Mesendoderm (in vitro differentiated cells): ENCODE measurements around the gene PIGA.
"Not testable (repeated sequence)": the region's sequence is repeated elsewhere in the genome, so short reads cannot be mapped to it uniquely, and the experiment has no call there.

Source experiments
- DNase-seq: peaks from one replicate; pipeline ENCODE4 v3.0.0; 2013
- H2AK5ac ChIP-seq: 2 replicates; pipeline ENCODE4 v1.6.1; 2013; ENCODE audit warnings: low read length, inconsistent platforms
- H2BK120ac ChIP-seq: 2 replicates; pipeline ENCODE4 v1.6.1; 2013; ENCODE audit warnings: low read depth, mild to moderate bottlenecking, low read length, moderate library complexity, mixed read lengths
- H2BK15ac ChIP-seq: replicated peaks from 2 replicates; pipeline ENCODE4 v1.6.1; 2013; ENCODE audit warnings: low read depth, mild to moderate bottlenecking, moderate library complexity
- H2BK5ac ChIP-seq: 2 replicates; pipeline ENCODE4 v1.6.1; 2013; ENCODE audit warnings: low read length, inconsistent platforms
- H3K18ac ChIP-seq: 2 replicates; pipeline ENCODE4 v1.6.1; 2013; ENCODE audit warnings: mild to moderate bottlenecking, low read length, mixed read lengths
- H3K23ac ChIP-seq: one replicate; pipeline ENCODE4 v1.6.1; 2013; ENCODE audit warnings: low read length
- H3K27ac ChIP-seq: 2 replicates; pipeline ENCODE4 v1.5.1; 2013; ENCODE audit warnings: low read depth, mild to moderate bottlenecking, inconsistent platforms, low read length, moderate library complexity
- H3K27me3 ChIP-seq: 2 replicates; pipeline ENCODE4 v1.6.1; 2013; ENCODE audit warnings: low read length, control low read depth, mild to moderate bottlenecking, inconsistent platforms; ENCODE audit not compliant: insufficient read depth, poor library complexity
- H3K36me3 ChIP-seq: 2 replicates; pipeline ENCODE4 v1.6.1; 2013; ENCODE audit warnings: low read length, inconsistent platforms; ENCODE audit not compliant: control insufficient read depth, insufficient read depth
- H3K4ac ChIP-seq: one replicate; pipeline ENCODE4 v1.6.1; 2013; ENCODE audit warnings: low read depth, mild to moderate bottlenecking, low read length, moderate library complexity
- H3K4me1 ChIP-seq: 2 replicates; pipeline ENCODE4 v1.6.1; 2013; ENCODE audit warnings: low read depth, low read length, inconsistent platforms; ENCODE audit not compliant: control insufficient read depth
- H3K4me2 ChIP-seq: 2 replicates; pipeline ENCODE4 v1.6.1; 2013; ENCODE audit warnings: low read length
- H3K4me3 ChIP-seq: 2 replicates; pipeline ENCODE4 v1.5.1; 2013; ENCODE audit warnings: mild to moderate bottlenecking, low read length
- H3K56ac ChIP-seq: one replicate; pipeline ENCODE4 v1.6.1; 2013; ENCODE audit warnings: low read length
- H3K79me1 ChIP-seq: 2 replicates; pipeline ENCODE4 v1.6.1; 2013; ENCODE audit warnings: low read length, inconsistent platforms
- H3K79me2 ChIP-seq: 2 replicates; pipeline ENCODE4 v1.6.1; 2013; ENCODE audit warnings: mild to moderate bottlenecking, low read length; ENCODE audit not compliant: control insufficient read depth, insufficient read depth
- H3K9ac ChIP-seq: 2 replicates; pipeline ENCODE4 v1.6.1; 2013; ENCODE audit warnings: low read length, inconsistent platforms
- H4K5ac ChIP-seq: one replicate; pipeline ENCODE4 v1.6.1; 2013; ENCODE audit warnings: low read length
- H4K8ac ChIP-seq: one replicate; pipeline ENCODE4 v1.6.1; 2013; ENCODE audit warnings: low read depth, mild to moderate bottlenecking, control low read depth, low read length, moderate library complexity
- WGBS: extraction: QIAGEN DNeasy Blood & Tissue Kit; methylation state at CpG from one replicate; pipeline ENCODE4 v1.1.7; 2013; ENCODE audit warnings: low lambda C conversion rate, missing lambda C conversion rate; ENCODE audit not compliant: insufficient coverage; ENCODE audit errors: extremely low coverage; 5-methylcytosine and 5-hydroxymethylcytosine counted together

Gene PIGA

DNA sequence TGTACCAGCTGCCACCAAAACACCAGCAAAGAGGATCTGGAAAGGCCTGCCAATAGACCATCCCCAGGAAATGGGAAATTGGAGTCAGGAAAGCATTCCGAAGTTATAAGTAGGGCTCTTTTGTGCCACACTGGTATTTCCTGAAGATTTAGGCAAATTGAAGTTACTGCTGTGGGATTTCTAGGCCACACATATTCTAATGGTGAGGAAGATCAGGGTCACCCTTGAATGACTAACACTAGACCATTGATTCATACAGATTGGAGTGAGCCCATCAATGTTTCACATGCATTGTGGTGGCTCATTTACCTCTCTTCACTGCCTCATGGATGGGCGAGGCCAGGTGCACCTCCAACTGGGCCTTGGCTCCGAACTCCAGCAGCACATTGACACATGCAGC is 42.5 kb downstream of the PIGA start:
- H2AK5ac ChIP-seq, result no peak overlapping the region
- H3K27me3 ChIP-seq, result no peaks in the 10 kb centered on the region
- no peak for DNase-seq
- H3K9ac ChIP-seq, result no peak overlapping the region
- H4K5ac ChIP-seq, result no peak overlapping the region
- no peak overlapping the region for H3K27ac ChIP-seq
- WGBS, result no CpG with 5 or more reads among the region's 3 CpGs
- H3K4ac ChIP-seq, result no peak overlapping the region
- no peak overlapping the region for H3K23ac ChIP-seq
- no peak overlapping the region for H3K18ac ChIP-seq
- no peak overlapping the region for H2BK15ac ChIP-seq
- H3K4me2 ChIP-seq, result no peak overlapping the region
- H3K79me2 ChIP-seq, result no peaks in the 10 kb centered on the region
- H3K4me3 ChIP-seq, result no peak overlapping the region
- no peak overlapping the region for H2BK120ac ChIP-seq
- H3K79me1 ChIP-seq, result no peaks in the 10 kb centered on the region
- H3K4me1 ChIP-seq, result no peaks in the 10 kb centered on the region
- H2BK5ac ChIP-seq, result no peak overlapping the region
- no peak overlapping the region for H4K8ac ChIP-seq
- no peaks in the 10 kb centered on the region for H3K36me3 ChIP-seq
- H3K56ac ChIP-seq, result no peak overlapping the region

DNA sequence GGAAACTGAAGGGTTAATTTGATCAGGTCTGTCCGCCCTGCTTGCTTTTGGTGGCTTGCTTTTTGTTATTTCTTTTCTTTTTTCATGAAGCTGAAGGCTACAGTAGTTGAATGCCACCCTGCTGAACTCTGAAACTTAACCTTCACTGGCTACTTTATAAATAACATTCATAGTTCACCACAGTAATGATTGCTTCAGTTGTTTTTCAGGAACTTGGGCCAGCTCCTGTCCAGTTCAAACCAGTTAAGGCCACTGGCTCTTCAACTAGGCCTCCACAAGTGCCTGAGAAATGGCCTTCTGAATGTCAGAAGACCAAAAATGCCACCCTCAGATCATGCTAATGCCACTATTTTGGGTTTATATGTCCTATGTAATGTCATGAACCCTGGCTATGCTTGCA is 57.7 kb downstream of the PIGA start:
- Histone ChIP-seq H3K56ac (no peak overlapping the region), H3K23ac (no peak overlapping the region), H2BK15ac (no peak overlapping the region), H3K4ac (no peak overlapping the region), H2AK5ac (no peak overlapping the region), H4K5ac (no peak overlapping the region), H2BK120ac (no peak overlapping the region), H2BK5ac (no peak overlapping the region), H3K27ac (no peak overlapping the region), H3K36me3 (no peaks in the 10 kb centered on the region), H3K79me1 (no peaks in the 10 kb centered on the region), H3K27me3 (no peaks in the 10 kb centered on the region), H3K4me3 (no peak overlapping the region), H4K8ac (no peak overlapping the region), H3K4me1 (no peaks in the 10 kb centered on the region), H3K18ac (no peak overlapping the region), H3K79me2 (no peaks in the 10 kb centered on the region), H3K9ac (no peak overlapping the region), H3K4me2 (no peak overlapping the region)
- WGBS, result no CpG with 5 or more reads among the region's 1 CpG
- DNase-seq, result no peak

DNA sequence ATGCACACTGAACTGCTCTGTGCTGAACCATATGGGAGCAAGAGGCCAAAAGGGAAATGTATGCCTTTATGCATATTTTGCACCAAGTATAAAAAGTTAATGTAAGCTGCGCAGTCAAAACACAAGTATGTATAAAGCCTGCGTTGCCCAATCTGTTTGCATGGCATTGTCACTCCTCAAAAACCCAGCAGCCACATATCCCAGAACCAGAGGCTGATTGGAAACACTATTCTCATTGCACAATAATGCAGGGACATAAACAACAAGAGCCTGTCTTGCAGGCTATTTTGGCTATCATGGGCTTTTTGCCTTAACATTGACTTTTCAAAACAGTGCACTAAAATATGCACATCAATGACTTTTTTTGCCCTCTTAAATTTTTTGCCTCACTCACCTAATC is 60.4 kb downstream of the PIGA start:
- Histone ChIP-seq H3K4me3 (no peak overlapping the region), H4K5ac (no peak overlapping the region), H3K27ac (no peak overlapping the region), H3K56ac (no peak overlapping the region), H3K9ac (no peak overlapping the region), H2BK5ac (no peak overlapping the region), H3K4me1 (no peaks in the 10 kb centered on the region), H2BK15ac (no peak overlapping the region), H3K79me1 (no peaks in the 10 kb centered on the region), H3K23ac (no peak overlapping the region), H3K79me2 (no peaks in the 10 kb centered on the region), H3K4ac (no peak overlapping the region), H3K27me3 (no peaks in the 10 kb centered on the region), H4K8ac (no peak overlapping the region), H3K36me3 (no peaks in the 10 kb centered on the region), H2AK5ac (no peak overlapping the region), H2BK120ac (no peak overlapping the region), H3K4me2 (no peak overlapping the region), H3K18ac (no peak overlapping the region)
- DNase-seq, result no peak
- no CpG with 5 or more reads among the region's 2 CpGs for WGBS

DNA sequence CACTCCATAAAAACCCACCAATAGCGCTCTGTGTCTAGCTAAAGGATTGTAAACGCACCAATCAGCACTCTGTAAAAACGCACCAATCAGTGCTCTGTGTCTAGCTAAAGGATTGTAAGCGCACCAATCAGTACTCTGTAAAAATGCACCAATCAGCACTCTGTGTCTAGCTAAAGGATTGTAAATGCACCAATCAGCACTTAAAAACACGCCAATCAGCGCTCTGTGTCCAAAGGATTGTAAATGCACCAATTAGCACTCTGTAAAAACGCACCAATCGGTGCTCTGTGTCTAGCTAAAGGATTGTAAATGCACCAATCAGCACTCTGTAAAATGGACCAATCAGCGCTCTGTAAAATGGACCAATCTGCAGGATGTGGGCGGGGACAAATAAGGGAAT is 62.0 kb downstream of the PIGA start:
- H3K36me3 ChIP-seq, result not testable (repeated sequence)
- WGBS, result no CpG with 5 or more reads among the region's 10 CpGs

DNA sequence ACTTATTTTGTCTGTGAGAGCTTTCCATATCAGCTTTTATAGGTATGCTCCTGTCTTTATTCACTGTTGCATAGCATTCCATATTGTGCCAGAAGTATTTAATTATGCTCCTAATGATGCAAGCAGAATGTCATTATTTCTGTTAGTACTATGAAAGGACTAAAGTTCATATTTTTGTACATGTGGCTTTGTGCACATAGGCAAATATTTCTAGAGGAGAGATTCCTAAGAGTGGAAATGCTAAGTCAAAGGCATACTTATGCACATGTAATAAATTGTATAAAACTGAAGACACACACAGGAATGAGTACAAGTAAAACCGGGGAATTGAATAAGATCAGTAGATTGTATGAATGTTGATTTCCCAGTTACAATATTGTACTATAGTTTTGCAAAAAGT is 63.6 kb downstream of the PIGA start:
- H3K79me2 ChIP-seq, result no peaks in the 10 kb centered on the region
- H2AK5ac ChIP-seq, result no peak overlapping the region
- no peak overlapping the region for H2BK15ac ChIP-seq
- no peak overlapping the region for H3K56ac ChIP-seq
- no peaks in the 10 kb centered on the region for H3K27me3 ChIP-seq
- no peak overlapping the region for H4K5ac ChIP-seq
- WGBS, result no CpG with 5 or more reads among the region's 1 CpG
- H3K4me2 ChIP-seq, result no peak overlapping the region
- H3K4me1 ChIP-seq, result no peaks in the 10 kb centered on the region
- no peak overlapping the region for H3K9ac ChIP-seq
- H4K8ac ChIP-seq, result no peak overlapping the region
- H2BK5ac ChIP-seq, result no peak overlapping the region
- no peak overlapping the region for H3K4me3 ChIP-seq
- H3K4ac ChIP-seq, result no peak overlapping the region
- H3K79me1 ChIP-seq, result no peaks in the 10 kb centered on the region
- H2BK120ac ChIP-seq, result no peak overlapping the region
- H3K23ac ChIP-seq, result no peak overlapping the region
- no peak overlapping the region for H3K18ac ChIP-seq
- no peak for DNase-seq
- H3K36me3 ChIP-seq, result no peaks in the 10 kb centered on the region
- no peak overlapping the region for H3K27ac ChIP-seq

More for the DNA sequence above, 62.0 kb downstream of the PIGA start:
- H3K79me1 ChIP-seq, H3K27me3 ChIP-seq, H3K23ac ChIP-seq, H4K8ac ChIP-seq, H3K4me2 ChIP-seq, H2BK15ac ChIP-seq, H3K4me1 ChIP-seq, H2AK5ac ChIP-seq, H3K9ac ChIP-seq, H3K56ac ChIP-seq, H3K4me3 ChIP-seq, DNase-seq, H3K27ac ChIP-seq, H3K79me2 ChIP-seq, H3K18ac ChIP-seq, H4K5ac ChIP-seq, H2BK120ac ChIP-seq, H3K4ac ChIP-seq, H2BK5ac ChIP-seq: not testable (repeated sequence)

DNA sequence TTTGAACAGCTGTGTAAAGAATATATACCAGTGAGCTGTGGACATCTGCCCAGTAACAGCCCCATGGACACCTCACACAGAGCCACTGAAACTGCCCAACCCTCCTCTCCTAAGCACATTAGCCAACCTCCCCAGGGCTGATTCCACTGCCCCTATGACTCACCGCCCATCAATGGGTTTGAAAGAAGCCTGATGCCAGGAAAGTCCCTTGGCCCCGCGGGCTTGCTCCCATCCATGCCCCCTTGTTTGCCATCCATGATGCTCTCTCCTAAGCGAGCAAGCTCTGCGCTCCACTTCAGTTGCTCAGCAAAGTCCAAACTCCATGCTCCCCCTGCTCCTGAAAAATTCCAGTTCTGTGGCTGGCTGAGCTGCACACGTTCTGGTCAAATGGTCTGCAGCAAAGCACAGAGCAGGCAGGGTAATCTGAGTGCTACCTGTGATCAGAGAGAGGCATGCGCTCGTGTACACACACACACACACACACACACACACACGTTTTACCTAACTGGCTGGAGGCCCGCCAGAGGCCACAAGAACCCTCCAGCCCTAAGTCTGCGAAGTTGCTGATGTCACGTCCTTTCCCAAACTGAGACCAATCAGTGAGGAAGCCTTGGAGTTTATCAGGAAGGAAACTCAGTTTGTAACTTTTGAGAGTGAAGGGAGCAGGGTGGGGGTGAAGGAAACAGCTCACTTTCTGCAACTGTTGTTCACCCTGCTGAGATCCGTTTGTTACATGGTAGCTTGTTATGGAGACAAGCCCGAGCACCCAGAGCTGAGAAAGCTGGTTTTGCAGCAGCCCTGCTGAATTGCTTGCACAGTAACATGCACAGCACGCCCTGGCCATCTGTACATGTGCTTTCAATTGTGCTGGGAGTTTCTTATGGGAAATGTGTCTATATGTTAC is 65.5 kb downstream of the PIGA start, which contains the start of gene ASB9:
Gene ASB9 (minus strand): TSS at position 466 of the 904 bp plus-strand sequence. CDS start 209 bp downstream, at position 257.
- Histone ChIP-seq H3K4me1 (no peaks in the 10 kb centered on the region), H3K56ac (no peak within 1 kb of the TSS), H3K4me2 (no peak within 1 kb of the TSS), H2BK5ac (no peak within 1 kb of the TSS), H3K79me1 (no peaks in the 10 kb centered on the region), H3K9ac (no peak within 1 kb of the TSS), H4K8ac (no peak within 1 kb of the TSS), H3K18ac (no peak within 1 kb of the TSS), H2BK120ac (no peak within 1 kb of the TSS), H3K36me3 (no peaks in the 10 kb centered on the region), H3K27ac (no peak within 1 kb of the TSS), H3K23ac (no peak within 1 kb of the TSS), H3K79me2 (no peaks in the 10 kb centered on the region), H3K4me3 (no peak within 1 kb of the TSS), H4K5ac (no peak within 1 kb of the TSS), H3K4ac (no peak within 1 kb of the TSS), H2BK15ac (no peak within 1 kb of the TSS), H2AK5ac (no peak within 1 kb of the TSS), H3K27me3 (no peaks in the 10 kb centered on the region)
- no CpG with 5 or more reads among the region's 15 CpGs for WGBS
- peak; percentile 45 for DNase-seq
